Astrocyte (in vitro differentiated cells and primary cell): ENCODE measurements around the gene TUBA4B. TPM values are rescaled to one million over a fixed set of nuclear protein-coding genes. Genes with fewer than 3 reads are reported as not detected.
A peak's percentile ranks its signal among the peaks of the same experiment; 100 is the strongest.

Source experiments
- DNase-seq: peaks from one replicate; pipeline ENCODE4 v3.0.0-alpha.2; 2010; ENCODE audit warnings: low read depth
- FAIRE-seq: peaks from 2 replicates; lab custom pipeline; 2011; peaks lifted over from hg19 to GRCh38; lab: Jason Lieb, UNC
- H2AFZ ChIP-seq: 2 replicates; pipeline ENCODE4 v1.6.0; 2012; ENCODE audit warnings: low read depth, low read length, inconsistent platforms
- H3K27ac ChIP-seq: 2 replicates; pipeline ENCODE4 v1.5.1; 2011; ENCODE audit warnings: low read depth, low read length, inconsistent platforms
- H3K27me3 ChIP-seq: 2 replicates; pipeline ENCODE4 v1.6.0; 2011; ENCODE audit warnings: low read length, inconsistent platforms; ENCODE audit not compliant: insufficient read depth
- H3K36me3 ChIP-seq: 2 replicates; pipeline ENCODE4 v1.5.1; 2011; ENCODE audit warnings: low read length, inconsistent platforms; ENCODE audit not compliant: insufficient read depth
- H3K4me1 ChIP-seq: 2 replicates; pipeline ENCODE4 v1.5.1; 2011; ENCODE audit warnings: low read length, inconsistent platforms; ENCODE audit not compliant: insufficient read depth
- H3K4me2 ChIP-seq: 2 replicates; pipeline ENCODE4 v1.6.0; 2012; ENCODE audit warnings: low read length, inconsistent platforms
- H3K4me3 ChIP-seq: 2 replicates; pipeline ENCODE4 v1.5.1; 2011; ENCODE audit warnings: low read depth, mild to moderate bottlenecking, low read length, inconsistent platforms; ENCODE audit not compliant: insufficient read depth
- H3K79me2 ChIP-seq: 2 replicates; pipeline ENCODE4 v1.6.0; 2012; ENCODE audit warnings: mild to moderate bottlenecking, low read length, inconsistent platforms; ENCODE audit not compliant: insufficient read depth
- H3K9ac ChIP-seq: 2 replicates; pipeline ENCODE4 v1.6.0; 2012; ENCODE audit warnings: mild to moderate bottlenecking, low read length, inconsistent platforms
- H3K9me3 ChIP-seq: 2 replicates; pipeline ENCODE4 v1.5.1; 2012; ENCODE audit warnings: low read depth, mild to moderate bottlenecking, low read length, inconsistent platforms; ENCODE audit not compliant: insufficient read depth
- H4K20me1 ChIP-seq: 2 replicates; pipeline ENCODE4 v1.6.0; 2012; ENCODE audit warnings: low read length, inconsistent platforms; ENCODE audit not compliant: insufficient read depth
- H3K27ac Mint-ChIP-seq: one replicate; pipeline ENCODE4 v1.8.0; 2021; ENCODE audit warnings: mild to moderate bottlenecking, mixed read lengths; ENCODE audit not compliant: unreplicated experiment
- H3K27me3 Mint-ChIP-seq: one replicate; pipeline ENCODE4 v1.8.0; 2021; ENCODE audit warnings: low read depth, mixed read lengths; ENCODE audit not compliant: unreplicated experiment
- H3K36me3 Mint-ChIP-seq: one replicate; pipeline ENCODE4 v1.8.0; 2021; ENCODE audit warnings: low read depth, mixed read lengths; ENCODE audit not compliant: unreplicated experiment
- H3K4me1 Mint-ChIP-seq: one replicate; pipeline ENCODE4 v1.8.0; 2021; ENCODE audit warnings: low read depth, mixed read lengths; ENCODE audit not compliant: unreplicated experiment
- H3K4me3 Mint-ChIP-seq: one replicate; pipeline ENCODE4 v1.8.0; 2021; ENCODE audit warnings: mild to moderate bottlenecking, moderate library complexity, mixed read lengths; ENCODE audit not compliant: unreplicated experiment
- H3K9me3 Mint-ChIP-seq: one replicate; pipeline ENCODE4 v1.8.0; 2021; ENCODE audit warnings: mild to moderate bottlenecking, mixed read lengths; ENCODE audit not compliant: unreplicated experiment
- EZH2 ChIP-seq: IDR thresholded peaks from 2 replicates; pipeline ENCODE4 v1.6.1; 2012; ENCODE audit warnings: mild to moderate bottlenecking, low read length, inconsistent platforms; ENCODE audit not compliant: insufficient read depth
- microRNA-seq: library from miRNA; unstranded; fragments of <30 nt; microRNA quantifications from one replicate; pipeline ENCODE4 v1.2.0, GENCODE V29; 2020
- total RNA-seq: library from RNA; stranded (reverse); gene quantifications from 2 replicates; pipeline ENCODE4 v1.2.1, GENCODE V29; 2021
- TF ChIP-seq, protein P1 (sequence below): IDR thresholded peaks from 2 replicates; pipeline ENCODE4 v1.5.1; 2011; ENCODE audit warnings: low read depth, mild to moderate bottlenecking, inconsistent platforms, low read length, moderate library complexity; ENCODE audit not compliant: insufficient read depth

TUBA4B gene
- total RNA-seq, 1 donor from 2014 or later = not detected

DNA sequence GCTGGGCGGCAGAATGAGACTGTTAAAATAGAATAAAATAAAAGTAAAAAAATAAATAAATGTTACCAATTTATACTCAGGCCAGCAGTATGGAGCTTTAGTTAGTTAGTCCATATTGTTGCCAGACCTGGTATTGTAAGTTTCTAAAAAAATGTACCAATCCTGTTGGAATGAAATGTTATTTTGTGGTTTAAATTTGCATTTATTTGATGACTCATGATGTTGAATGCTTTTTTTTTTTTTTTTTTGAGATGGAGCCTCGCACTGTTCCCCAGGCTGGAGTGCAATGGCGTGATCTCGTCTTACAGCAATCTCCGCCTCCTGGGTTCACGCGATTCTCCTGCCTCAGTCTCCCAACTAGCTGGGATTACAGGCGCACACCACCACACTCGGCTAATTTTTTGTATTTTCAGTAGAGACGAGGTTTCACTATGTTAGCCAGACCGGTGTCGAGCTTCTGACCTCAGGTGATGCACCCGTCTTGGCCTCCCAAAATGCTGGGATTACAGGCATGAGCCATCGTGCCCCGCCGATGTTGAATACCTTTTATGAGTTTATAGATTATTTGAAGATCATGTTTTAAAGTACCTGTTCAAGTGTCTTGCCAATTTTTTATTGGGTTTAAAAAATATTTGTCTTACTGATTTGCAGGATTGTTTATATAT is 61.9 kb downstream of the TUBA4B start:
- TF ChIP-seq, protein P1, sequence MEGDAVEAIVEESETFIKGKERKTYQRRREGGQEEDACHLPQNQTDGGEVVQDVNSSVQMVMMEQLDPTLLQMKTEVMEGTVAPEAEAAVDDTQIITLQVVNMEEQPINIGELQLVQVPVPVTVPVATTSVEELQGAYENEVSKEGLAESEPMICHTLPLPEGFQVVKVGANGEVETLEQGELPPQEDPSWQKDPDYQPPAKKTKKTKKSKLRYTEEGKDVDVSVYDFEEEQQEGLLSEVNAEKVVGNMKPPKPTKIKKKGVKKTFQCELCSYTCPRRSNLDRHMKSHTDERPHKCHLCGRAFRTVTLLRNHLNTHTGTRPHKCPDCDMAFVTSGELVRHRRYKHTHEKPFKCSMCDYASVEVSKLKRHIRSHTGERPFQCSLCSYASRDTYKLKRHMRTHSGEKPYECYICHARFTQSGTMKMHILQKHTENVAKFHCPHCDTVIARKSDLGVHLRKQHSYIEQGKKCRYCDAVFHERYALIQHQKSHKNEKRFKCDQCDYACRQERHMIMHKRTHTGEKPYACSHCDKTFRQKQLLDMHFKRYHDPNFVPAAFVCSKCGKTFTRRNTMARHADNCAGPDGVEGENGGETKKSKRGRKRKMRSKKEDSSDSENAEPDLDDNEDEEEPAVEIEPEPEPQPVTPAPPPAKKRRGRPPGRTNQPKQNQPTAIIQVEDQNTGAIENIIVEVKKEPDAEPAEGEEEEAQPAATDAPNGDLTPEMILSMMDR = no peak
- no peak for TF ChIP-seq EZH2
- no peak overlapping the region for H3K9ac ChIP-seq
- H3K27ac ChIP-seq = no peak overlapping the region
- no peak overlapping the region for H3K4me3 ChIP-seq
- FAIRE-seq = no peak
- no peak overlapping the region for H3K27ac Mint-ChIP-seq
- H2AFZ ChIP-seq = no peak overlapping the region
- H3K27me3 ChIP-seq = peaks cover 10% of the 10 kb centered on the region
- H4K20me1 ChIP-seq = no peaks in the 10 kb centered on the region
- H3K36me3 Mint-ChIP-seq = no peaks in the 10 kb centered on the region
- H3K9me3 Mint-ChIP-seq = no peaks in the 10 kb centered on the region
- DNase-seq = peak; percentile 43
- H3K4me3 Mint-ChIP-seq = no peak overlapping the region
- no peaks in the 10 kb centered on the region for H3K79me2 ChIP-seq
- H3K9me3 ChIP-seq = no peaks in the 10 kb centered on the region
- no peaks in the 10 kb centered on the region for H3K4me1 Mint-ChIP-seq
- H3K4me1 ChIP-seq = peaks cover 4% of the 10 kb centered on the region
- H3K27me3 Mint-ChIP-seq = peaks cover 2% of the 10 kb centered on the region
- no peak overlapping the region for H3K4me2 ChIP-seq
- no peaks in the 10 kb centered on the region for H3K36me3 ChIP-seq

Small RNAs within 50 kb of the gene (microRNA-seq; reads per million reads assigned to microRNA genes)
- not detected for gene MIR153-1

Other genes starting within 250 kb of the TUBA4B start
- 0.22 and 0.27 TPM in 2 replicates for gene CFAP65, start 211.7 kb upstream of the TUBA4B start, total RNA-seq
- gene IHH, start 192.3 kb upstream of the TUBA4B start, total RNA-seq = not detected in 2 replicates
- gene NHEJ1, start 92.4 kb upstream of the TUBA4B start, total RNA-seq = 10.8 and 11.4 TPM in 2 replicates
- gene SLC23A3, start 83.2 kb upstream of the TUBA4B start, total RNA-seq = 1.2 and 1.5 TPM in 2 replicates
- 26.6 and 28.1 TPM in 2 replicates for gene CNPPD1, start 76.3 kb upstream of the TUBA4B start, total RNA-seq
- 54.8 and 55.2 TPM in 2 replicates for gene RETREG2, start 75.0 kb upstream of the TUBA4B start, total RNA-seq
- gene ZFAND2B, start 46.5 kb upstream of the TUBA4B start, total RNA-seq = 20.7 and 24.0 TPM in 2 replicates
- gene ABCB6, start 34.3 kb upstream of the TUBA4B start, total RNA-seq = 12.5 and 13.2 TPM in 2 replicates
- gene ATG9A, start 23.6 kb upstream of the TUBA4B start, total RNA-seq = 48.8 and 57.0 TPM in 2 replicates
- 41.6 and 43.8 TPM in 2 replicates for gene ANKZF1, start 23.4 kb upstream of the TUBA4B start, total RNA-seq
- gene GLB1L, start 7.8 kb upstream of the TUBA4B start, total RNA-seq = 2.7 and 4.6 TPM in 2 replicates
- gene STK16, start 7.8 kb upstream of the TUBA4B start, total RNA-seq = 19.1 and 20.6 TPM in 2 replicates
- gene TUBA4A, start 675 bp downstream of the TUBA4B start, total RNA-seq = 18.0 and 19.7 TPM in 2 replicates
- gene DNAJB2, start 26.1 kb downstream of the TUBA4B start, total RNA-seq = 49.7 and 53.9 TPM in 2 replicates
- gene PTPRN, start 56.2 kb downstream of the TUBA4B start, total RNA-seq = 76.6 and 88.2 TPM in 2 replicates
- not detected in 2 replicates for gene RESP18, start 79.5 kb downstream of the TUBA4B start, total RNA-seq
- 44.8 and 53.9 TPM in 2 replicates for gene DNPEP, start 134.7 kb downstream of the TUBA4B start, total RNA-seq
- gene DES, start 165.1 kb downstream of the TUBA4B start, total RNA-seq = 5.2 and 5.4 TPM in 2 replicates
- 71.2 and 76.1 TPM in 2 replicates for gene SPEG, start 181.6 kb downstream of the TUBA4B start, total RNA-seq
- gene GMPPA, start 245.6 kb downstream of the TUBA4B start, total RNA-seq = 49.5 and 55.3 TPM in 2 replicates